ENCODE data around the gene LYPD3.

The LYPD3 gene

GRCh38 chr19:43483281-43483680, 17.9 kb upstream of the LYPD3 start:
- no peak for DNase-seq

- DNase-seq: no peak
Observed at GRCh38 chr19:43482193-43482592, 16.8 kb upstream of the LYPD3 start.

- DNase-seq: no peak
Observed at GRCh38 chr19:43481701-43482100, 16.3 kb upstream of the LYPD3 start.

GRCh38 chr19:43480574-43480973, 15.2 kb upstream of the LYPD3 start:
- no peak for DNase-seq

GRCh38 chr19:43479961-43480561, 14.7 kb upstream of the LYPD3 start:
- DNase-seq: no peak

GRCh38 chr19:43479226-43479625, 13.8 kb upstream of the LYPD3 start:
- DNase-seq: no peak

- no peak for DNase-seq
Observed at GRCh38 chr19:43478323-43478722, 12.9 kb upstream of the LYPD3 start.

- DNase-seq: no peak
Observed at GRCh38 chr19:43476606-43477005, 11.2 kb upstream of the LYPD3 start.

- peak; percentile 96 for DNase-seq
Observed at GRCh38 chr19:43474986-43475705, 9.7 kb upstream of the LYPD3 start.

- no peak for DNase-seq
Observed at GRCh38 chr19:43474487-43474886, 9.1 kb upstream of the LYPD3 start.

GRCh38 chr19:43471091-43471490, 5.7 kb upstream of the LYPD3 start:
- no peak for DNase-seq

GRCh38 chr19:43470288-43470687, 4.9 kb upstream of the LYPD3 start:
- peak; percentile 65 for DNase-seq

GRCh38 chr19:43469160-43469480, 3.7 kb upstream of the LYPD3 start:
- DNase-seq: no peak

- DNase-seq: no peak
Observed at GRCh38 chr19:43468354-43469159, 3.1 kb upstream of the LYPD3 start.

GRCh38 chr19:43467730-43468129, 2.3 kb upstream of the LYPD3 start:
- no peak for DNase-seq

GRCh38 chr19:43467276-43467675, 1.9 kb upstream of the LYPD3 start:
- DNase-seq: no peak

GRCh38 chr19:43466793-43467192, 1.4 kb upstream of the LYPD3 start:
- DNase-seq: no peak

GRCh38 chr19:43464134-43464775, 1.2 kb downstream of the LYPD3 start:
- DNase-seq: peak; percentile 76

GRCh38 chr19:43463381-43464133, 1.9 kb downstream of the LYPD3 start:
- peak; percentile 99 for DNase-seq

GRCh38 chr19:43462785-43463380, 2.5 kb downstream of the LYPD3 start:
- DNase-seq: no peak

- DNase-seq: no peak
Observed at GRCh38 chr19:43462383-43462782, 3.0 kb downstream of the LYPD3 start.

GRCh38 chr19:43461303-43461702, 4.1 kb downstream of the LYPD3 start:
- no peak for DNase-seq
